GM12878 (cell line): ENCODE data around the gene PC.

ENCODE experiments used
- CEBPB ChIP-seq, 2 experiments: fragments of 150-350 bp in 1 of 2; IDR thresholded peaks; 2 replicates each; pipeline ENCODE4 v1.6.1; 2012 to 2014; ENCODE audit warnings: low read depth in 2 of 2, low read length in 2 of 2, borderline replicate concordance in 1 of 2, inconsistent platforms in 1 of 2
- MXI1 ChIP-seq: fragments of 150-350 bp; IDR thresholded peaks from 2 replicates; pipeline ENCODE4 v1.6.1; 2011; ENCODE audit warnings: low read depth, mild to moderate bottlenecking, inconsistent platforms, low read length, improper control_type of control experiment
- NFYB ChIP-seq: IDR thresholded peaks from 2 replicates; pipeline ENCODE4 v1.6.1; 2011; ENCODE audit warnings: low read depth, mild to moderate bottlenecking, low read length, improper control_type of control experiment, moderate library complexity; ENCODE audit not compliant: insufficient read depth

DNA sequence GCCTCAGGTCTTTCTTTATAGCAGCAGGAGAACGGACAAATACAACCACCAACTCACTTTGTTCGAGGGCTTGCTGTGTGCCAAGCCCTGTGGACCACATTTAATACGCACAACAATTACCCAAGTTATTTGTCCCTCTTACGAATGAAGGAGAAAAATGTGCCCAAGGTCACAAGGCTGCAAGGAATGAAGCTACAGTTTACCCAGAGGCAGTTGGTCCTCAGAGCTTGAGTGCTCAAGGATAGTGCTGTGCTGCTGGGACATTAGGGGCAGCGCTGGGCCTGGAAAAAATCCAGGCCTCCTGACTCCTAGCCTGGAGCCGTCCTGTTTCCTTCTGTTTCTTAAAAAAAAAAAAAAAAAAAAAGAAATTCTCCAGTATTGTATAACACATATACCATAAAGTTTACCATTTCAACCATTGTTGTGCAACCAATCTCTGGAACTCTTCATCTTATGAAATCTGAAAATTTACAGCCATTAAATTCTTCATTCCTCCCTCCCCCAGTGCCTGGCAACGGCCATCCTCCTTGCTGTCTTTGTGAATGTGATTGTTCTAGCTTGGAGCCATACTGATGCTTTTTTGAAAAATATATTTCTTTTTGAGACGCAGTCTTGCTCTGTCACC lies 15.9 kb upstream of the PC start:
- TF ChIP-seq CEBPB (IDR thresholded peaks at IDR 0.05; ENCODE audit: borderline replicate concordance in 1 of 2, low read depth in 2 of 2, low read length in 2 of 2) = no peak
- TF ChIP-seq MXI1 = no peak
- TF ChIP-seq NFYB = no peak
